Measurements from ENCODE around the gene GFOD1.

GRCh38 chr6:13466304-13467215, 20.8 kb downstream of the GFOD1 start:
- TF ChIP-seq, protein P1, sequence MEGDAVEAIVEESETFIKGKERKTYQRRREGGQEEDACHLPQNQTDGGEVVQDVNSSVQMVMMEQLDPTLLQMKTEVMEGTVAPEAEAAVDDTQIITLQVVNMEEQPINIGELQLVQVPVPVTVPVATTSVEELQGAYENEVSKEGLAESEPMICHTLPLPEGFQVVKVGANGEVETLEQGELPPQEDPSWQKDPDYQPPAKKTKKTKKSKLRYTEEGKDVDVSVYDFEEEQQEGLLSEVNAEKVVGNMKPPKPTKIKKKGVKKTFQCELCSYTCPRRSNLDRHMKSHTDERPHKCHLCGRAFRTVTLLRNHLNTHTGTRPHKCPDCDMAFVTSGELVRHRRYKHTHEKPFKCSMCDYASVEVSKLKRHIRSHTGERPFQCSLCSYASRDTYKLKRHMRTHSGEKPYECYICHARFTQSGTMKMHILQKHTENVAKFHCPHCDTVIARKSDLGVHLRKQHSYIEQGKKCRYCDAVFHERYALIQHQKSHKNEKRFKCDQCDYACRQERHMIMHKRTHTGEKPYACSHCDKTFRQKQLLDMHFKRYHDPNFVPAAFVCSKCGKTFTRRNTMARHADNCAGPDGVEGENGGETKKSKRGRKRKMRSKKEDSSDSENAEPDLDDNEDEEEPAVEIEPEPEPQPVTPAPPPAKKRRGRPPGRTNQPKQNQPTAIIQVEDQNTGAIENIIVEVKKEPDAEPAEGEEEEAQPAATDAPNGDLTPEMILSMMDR (IDR thresholded peaks at IDR 0.05) = no peak
- TF ChIP-seq POLR2A (IDR thresholded peaks at IDR 0.05) = no peak

Data from esophagus squamous epithelium (tissue), 4 donors.